NCI-H526 treated with DMSO at 0.1 percent for 48 hours (cell line): Measurements from ENCODE around the gene CRABP1.

Experiments used
- DNase-seq: peaks from one replicate; lab custom pipeline; 2025; lab: John Stamatoyannopoulos, UW

The CRABP1 gene

DNA sequence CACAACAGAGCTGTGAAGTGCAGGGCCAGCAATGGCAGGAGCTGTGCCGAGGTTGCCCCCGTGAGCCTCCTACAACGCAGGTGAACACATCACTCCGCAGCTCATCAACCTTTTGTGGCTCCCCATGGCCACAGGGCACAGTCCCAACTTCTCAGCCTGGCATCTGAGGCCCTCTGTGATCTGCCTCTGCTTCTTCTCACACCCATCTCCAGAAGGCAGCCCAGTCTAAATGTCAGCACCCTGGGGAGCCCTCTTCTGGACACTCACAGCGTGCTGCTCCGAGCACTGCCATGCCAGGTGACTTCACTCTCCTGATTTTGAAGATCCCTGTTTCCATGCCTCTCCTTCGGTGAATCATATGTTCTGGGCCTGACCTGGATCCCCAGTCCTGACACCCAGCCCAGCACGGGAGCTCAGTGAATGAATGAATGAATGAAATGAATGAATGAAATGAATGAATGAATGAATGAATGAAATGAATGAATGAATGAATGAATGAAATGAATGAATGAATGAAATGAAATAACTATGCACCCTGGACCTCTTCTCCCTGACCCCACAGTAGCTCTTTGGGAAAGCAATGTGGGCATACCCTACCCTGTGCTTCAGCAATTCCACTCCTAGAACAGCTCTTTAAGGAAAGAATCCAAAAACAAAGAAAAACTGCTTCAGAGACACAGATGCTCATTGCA is 22.9 kb upstream of the CRABP1 start:
- peak; percentile 2 for DNase-seq

- DNase-seq: no peak
Observed at GRCh38 chr15:78319588-78319987, 20.6 kb upstream of the CRABP1 start.

GRCh38 chr15:78320183-78320582 is 20.0 kb upstream of the CRABP1 start:
- no peak for DNase-seq

GRCh38 chr15:78321041-78321570 is 19.0 kb upstream of the CRABP1 start:
- no peak for DNase-seq

DNA sequence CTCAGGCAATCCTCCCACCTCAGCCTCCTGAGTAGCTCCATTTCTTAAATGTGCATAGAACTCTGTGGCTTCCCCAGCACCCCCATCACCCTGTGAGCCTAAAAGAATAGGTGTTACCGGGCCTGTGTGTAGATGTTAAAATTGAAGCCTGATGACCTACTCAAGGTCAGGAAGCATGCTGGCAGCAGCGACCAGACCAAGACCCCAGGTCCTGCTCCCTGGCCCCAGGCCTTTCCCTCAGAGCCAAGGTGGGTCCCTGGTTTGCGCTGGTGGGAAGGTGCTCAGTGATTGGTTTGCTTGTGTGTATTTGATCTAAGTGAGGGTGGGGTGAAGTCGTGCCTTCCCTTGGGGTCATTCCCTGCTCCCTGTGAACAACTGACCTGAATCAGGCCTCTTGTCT is 18.4 kb upstream of the CRABP1 start:
- no peak for DNase-seq

GRCh38 chr15:78322243-78322642 is 17.9 kb upstream of the CRABP1 start:
- DNase-seq: no peak

DNA sequence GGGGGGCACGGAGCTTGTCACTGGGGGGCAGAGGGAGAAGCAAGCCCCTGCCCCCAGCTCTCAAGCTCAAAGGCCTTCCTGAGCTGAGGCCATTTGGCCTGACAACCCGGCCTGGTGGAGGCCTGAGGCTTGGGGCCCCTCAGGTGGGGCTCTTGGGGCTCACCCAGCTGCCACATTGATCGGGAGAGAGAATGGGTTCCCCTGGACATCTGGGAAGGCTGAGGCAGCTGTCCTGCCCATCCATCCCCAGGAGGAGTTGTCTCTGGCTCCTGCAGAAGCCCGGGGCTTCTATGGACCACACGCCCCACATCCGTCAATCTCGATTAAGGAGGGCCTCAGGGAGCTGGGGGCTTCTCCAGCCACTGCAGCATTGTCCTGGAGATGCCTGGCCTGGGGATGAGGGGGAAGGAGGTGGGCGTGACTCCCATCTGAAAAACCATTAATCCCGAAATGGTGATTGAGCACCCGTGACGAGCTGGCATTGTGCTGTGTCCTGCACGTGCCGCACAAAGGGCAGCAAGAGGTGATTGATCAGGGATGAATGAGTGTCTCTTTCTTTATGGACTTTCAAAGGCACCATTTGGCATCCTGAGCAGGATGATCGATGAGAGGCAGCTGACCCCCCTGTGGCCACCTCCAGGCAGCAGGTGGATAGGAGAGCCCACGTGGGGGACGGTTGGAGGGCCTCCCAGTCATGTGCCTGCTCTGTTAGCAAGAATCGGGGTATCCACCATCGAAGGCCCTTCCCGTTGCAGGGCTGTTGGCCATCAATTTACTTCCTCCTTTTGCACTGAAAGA is 17.2 kb upstream of the CRABP1 start:
- DNase-seq: no peak

DNA sequence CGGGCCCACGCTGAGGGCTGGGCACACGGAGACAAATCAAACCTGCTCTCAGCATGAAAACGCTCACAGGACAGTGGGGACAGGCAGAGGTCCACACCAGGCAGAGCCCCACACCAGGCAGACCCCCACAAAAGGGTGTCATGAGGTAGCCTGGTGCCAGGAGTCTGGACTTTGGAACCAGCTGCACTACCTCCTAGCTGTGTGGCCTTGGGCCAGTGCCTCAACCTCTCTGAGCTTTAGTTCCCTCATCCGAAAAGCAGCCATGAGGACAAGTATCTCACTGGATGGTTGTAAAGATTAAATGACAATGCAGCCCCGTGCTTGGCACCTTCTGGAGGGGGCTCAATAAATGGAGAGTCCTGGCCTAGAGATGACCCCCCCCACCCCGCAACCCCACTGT is 16.5 kb upstream of the CRABP1 start:
- no peak for DNase-seq

DNA sequence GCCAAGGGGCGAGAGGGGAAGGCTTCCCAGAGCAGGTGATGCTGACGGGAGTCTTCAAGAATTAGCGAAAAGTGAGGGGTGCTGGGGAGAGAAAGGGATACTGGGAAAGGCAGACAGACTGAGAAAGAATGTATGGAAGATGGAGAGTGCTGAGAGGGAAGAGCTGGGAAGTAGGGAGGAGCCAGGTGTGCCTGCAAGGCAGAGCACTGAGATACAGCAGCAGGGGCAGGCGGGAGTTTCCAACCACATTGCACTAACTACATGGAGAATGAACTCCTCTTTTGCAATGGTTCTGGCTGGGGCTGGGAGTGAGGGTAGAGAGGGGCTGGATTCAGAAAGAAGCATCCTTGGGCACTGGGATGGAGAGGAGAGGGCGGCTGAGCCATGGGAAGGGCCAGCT is 16.0 kb upstream of the CRABP1 start:
- DNase-seq: no peak

GRCh38 chr15:78325092-78325843 is 14.9 kb upstream of the CRABP1 start:
- no peak for DNase-seq

GRCh38 chr15:78327466-78327865 is 12.7 kb upstream of the CRABP1 start:
- no peak for DNase-seq

DNA sequence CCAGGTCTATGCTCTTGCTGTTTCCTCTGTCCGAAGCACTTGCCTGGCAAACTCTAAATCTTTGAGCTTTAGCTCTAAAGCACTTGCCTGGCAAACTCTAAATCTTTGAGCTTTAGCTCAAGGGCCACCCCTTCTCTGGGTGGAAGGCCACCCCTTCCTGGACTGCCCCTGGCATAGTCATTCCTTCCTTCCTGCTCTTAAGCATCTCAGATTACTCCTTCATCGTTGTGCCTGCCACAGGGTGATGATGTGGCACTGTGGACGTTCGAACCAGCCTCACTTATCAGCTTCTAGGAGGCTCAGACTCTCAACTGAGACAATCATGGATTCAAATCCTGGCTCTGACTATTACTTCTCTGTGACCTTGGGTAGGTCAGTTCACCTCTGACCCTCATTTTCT is 10.5 kb upstream of the CRABP1 start:
- DNase-seq: no peak

- DNase-seq: no peak
Observed at GRCh38 chr15:78334845-78335244, 5.3 kb upstream of the CRABP1 start.

DNA sequence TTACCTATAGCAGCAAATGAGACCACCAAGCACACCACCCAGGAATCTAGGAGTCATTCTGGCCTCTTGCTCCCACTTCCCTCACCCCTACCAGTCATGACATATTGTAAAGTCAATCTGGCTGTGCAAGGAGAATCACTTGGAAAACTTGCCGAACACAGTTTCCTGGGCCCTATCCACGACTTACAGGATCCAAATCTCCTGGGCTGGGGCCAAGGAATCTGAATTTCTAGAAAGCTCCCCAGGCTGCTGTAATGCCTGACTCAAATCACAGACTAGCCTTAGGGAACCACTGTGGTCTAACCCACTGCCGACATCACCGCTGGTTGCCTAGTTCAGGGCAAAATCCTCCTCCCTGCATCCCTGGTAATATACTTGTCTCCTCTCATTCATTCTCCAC is 4.2 kb upstream of the CRABP1 start:
- DNase-seq: no peak

GRCh38 chr15:78338781-78339180 is 1.4 kb upstream of the CRABP1 start:
- DNase-seq: no peak

DNA sequence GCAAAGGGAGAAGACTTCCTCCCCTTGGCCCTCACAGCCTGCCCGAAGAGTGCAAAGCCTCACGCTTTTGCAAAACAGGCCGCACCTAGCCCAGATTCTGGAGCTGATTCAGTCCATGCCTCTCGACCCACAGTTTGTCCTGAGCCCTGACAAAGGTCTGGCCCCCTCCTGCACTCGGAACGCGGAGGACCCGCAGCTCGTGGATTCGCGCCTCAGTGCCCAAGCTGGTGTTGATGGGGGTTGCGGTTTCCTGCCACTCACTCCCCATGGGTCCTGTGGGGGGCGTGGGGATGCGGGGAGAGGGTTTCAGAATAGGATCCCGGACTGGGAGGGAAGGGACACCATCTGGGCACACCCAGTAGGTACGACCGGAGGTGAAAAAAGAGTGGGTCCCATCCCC is 594 bp upstream of the CRABP1 start:
- no peak for DNase-seq

- peak; percentile 37 for DNase-seq
Observed at GRCh38 chr15:78341057-78341987, 1.2 kb downstream of the CRABP1 start.

GRCh38 chr15:78342021-78342420 is 1.9 kb downstream of the CRABP1 start:
- no peak for DNase-seq

DNA sequence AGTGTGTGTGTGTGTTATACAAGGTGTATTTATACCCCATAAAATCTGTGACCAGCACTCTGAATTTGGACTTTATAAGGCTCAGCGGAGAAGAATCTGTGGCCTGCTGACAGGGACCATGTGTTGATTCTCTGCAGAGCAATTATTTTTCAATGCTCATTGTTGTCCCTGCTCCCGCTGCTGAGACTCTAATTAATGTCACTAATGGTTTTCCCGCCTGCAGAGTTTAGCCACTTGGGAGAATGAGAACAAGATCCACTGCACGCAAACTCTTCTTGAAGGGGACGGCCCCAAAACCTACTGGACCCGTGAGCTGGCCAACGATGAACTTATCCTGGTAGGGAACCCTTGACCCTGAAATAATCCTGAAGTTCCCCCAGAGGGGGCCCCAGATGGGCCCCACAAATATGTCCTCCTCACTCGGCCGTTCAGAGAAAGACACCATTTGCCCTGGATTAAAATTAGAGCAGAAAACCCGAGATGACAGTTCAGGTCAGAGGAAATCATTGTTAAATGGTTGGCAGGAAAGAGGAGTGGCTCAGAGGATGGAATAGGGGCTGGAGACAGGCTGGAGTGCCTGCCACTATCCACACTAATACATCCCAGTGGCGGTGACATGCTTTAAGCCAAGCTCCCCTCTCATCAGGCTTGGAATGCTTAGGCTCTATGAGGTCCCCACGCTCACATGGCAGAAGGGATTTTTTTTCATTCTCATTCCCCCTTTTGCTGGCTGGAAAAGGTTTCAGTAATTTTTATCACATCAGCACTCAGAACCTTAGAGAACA is 3.3 kb downstream of the CRABP1 start:
- DNase-seq: no peak

DNA sequence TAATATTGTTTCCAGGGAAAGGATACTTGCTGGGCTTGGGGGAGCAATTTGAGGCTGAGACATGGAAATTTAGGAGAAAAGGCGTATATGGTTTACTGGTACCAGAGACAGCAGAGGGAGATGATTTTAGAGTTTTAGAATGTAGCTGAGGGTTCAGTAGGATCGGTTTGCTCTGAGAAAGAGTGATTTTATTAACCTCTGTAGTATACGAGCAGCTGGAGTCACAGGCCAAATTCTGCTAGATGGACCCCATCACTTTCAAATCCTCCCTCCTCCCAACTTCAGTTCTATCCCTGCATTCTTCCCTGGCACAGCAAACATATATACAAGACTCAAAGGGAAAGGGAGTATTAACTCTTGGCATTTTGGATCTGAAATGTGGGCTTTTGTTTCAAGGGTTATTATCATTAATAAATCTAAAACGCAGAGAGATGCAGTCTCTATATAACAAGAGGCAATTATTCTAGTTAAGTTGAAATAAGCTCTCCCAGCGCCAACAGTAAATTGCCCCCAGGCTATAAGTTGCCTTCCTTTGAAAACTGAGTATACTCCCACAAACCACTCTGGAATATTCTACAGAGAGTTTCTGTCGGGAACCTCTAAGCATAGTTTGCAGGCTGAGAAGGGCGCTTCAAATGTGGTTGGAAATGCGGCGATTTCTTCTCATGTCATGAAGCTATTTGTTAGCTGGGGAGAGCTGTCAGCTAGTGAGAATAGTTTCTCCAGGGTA is 5.4 kb downstream of the CRABP1 start:
- DNase-seq: no peak
